Endodermal cell (in vitro differentiated cells): ENCODE measurements around the gene SELENOF. TPM values are rescaled to one million over a fixed set of nuclear protein-coding genes. Genes with fewer than 3 reads are reported as not detected.

ENCODE experiments used
- DNase-seq: peaks from one replicate; pipeline ENCODE4 v3.0.0-alpha.2; 2017
- H3K27ac ChIP-seq: 2 replicates; pipeline ENCODE4 v1.5.1; 2013; ENCODE audit warnings: mild to moderate bottlenecking, low read depth, low read length, moderate library complexity
- H3K27me3 ChIP-seq: 2 replicates; pipeline ENCODE4 v1.6.1; 2013; ENCODE audit warnings: mild to moderate bottlenecking, low read length, moderate library complexity; ENCODE audit not compliant: insufficient read depth, control insufficient read depth, poor library complexity, severe bottlenecking
- H3K36me3 ChIP-seq: 2 replicates; pipeline ENCODE4 v1.7.0; 2013; ENCODE audit warnings: mild to moderate bottlenecking, low read length, moderate library complexity; ENCODE audit not compliant: control insufficient read depth, insufficient read depth
- H3K4me1 ChIP-seq: one replicate; pipeline ENCODE4 v1.7.0; 2013; ENCODE audit warnings: low read length; ENCODE audit not compliant: control insufficient read depth, insufficient read depth
- H3K4me3 ChIP-seq: 2 replicates; pipeline ENCODE4 v1.5.1; 2013; ENCODE audit warnings: mild to moderate bottlenecking, low read length, moderate library complexity
- H3K9ac ChIP-seq: 2 replicates; pipeline ENCODE4 v1.6.1; 2013; ENCODE audit warnings: mild to moderate bottlenecking, low read length, moderate library complexity; ENCODE audit not compliant: poor library complexity, severe bottlenecking; ENCODE audit errors: extremely low read depth
- H3K9me3 ChIP-seq: 2 replicates; pipeline ENCODE4 v1.6.1; 2013; ENCODE audit warnings: mild to moderate bottlenecking, low read length, moderate library complexity; ENCODE audit not compliant: control insufficient read depth
- H3K27ac Mint-ChIP-seq: 2 replicates; pipeline ENCODE4 v1.8.0; 2020; ENCODE audit warnings: mixed read lengths
- H3K27me3 Mint-ChIP-seq: 2 replicates; pipeline ENCODE4 v1.8.0; 2021; ENCODE audit warnings: mild to moderate bottlenecking, mixed read lengths; ENCODE audit not compliant: insufficient read depth
- H3K36me3 Mint-ChIP-seq: 2 replicates; pipeline ENCODE4 v1.8.0; 2020; ENCODE audit warnings: low read depth, mixed read lengths
- H3K4me1 Mint-ChIP-seq: 2 replicates; pipeline ENCODE4 v1.8.0; 2020; ENCODE audit warnings: mixed read lengths
- H3K4me3 Mint-ChIP-seq: 2 replicates; pipeline ENCODE4 v1.8.0; 2020; ENCODE audit warnings: mild to moderate bottlenecking, moderate library complexity, mixed read lengths
- H3K9me3 Mint-ChIP-seq: 2 replicates; pipeline ENCODE4 v1.8.0; 2020; ENCODE audit warnings: mild to moderate bottlenecking, mixed read lengths
- CTCF ChIP-seq: fragments of 200-600 bp; sonication (generic); conservative IDR thresholded peaks from 2 replicates; pipeline ENCODE4 v1.5.0; 2021; ENCODE audit warnings: antibody characterized with exemption, mild to moderate bottlenecking
- WGBS, 2 experiments: methylation state at CpG; one replicate each; pipeline versions ENCODE4 v1.1.5 to v1.1.7; 2013; ENCODE audit warnings: missing lambda C conversion rate in 2 of 2, mixed read lengths in 1 of 2; ENCODE audit not compliant: insufficient coverage in 1 of 2, insufficient read length in 1 of 2; 5-methylcytosine and 5-hydroxymethylcytosine counted together
- total RNA-seq, 2 donors: library from RNA; stranded (reverse); fragmentation: NEBNext Ultra II Directional in 1 of 2; extraction: Animal tissue kit (Norgen Biotek cat#: 25700) in 1 of 2; gene quantifications; 2 replicates in 1 of 2; 3 replicates in 1 of 2; pipeline ENCODE4 v1.2.1, GENCODE V29; 2021

SELENOF gene
- total RNA-seq, 2 donors from 2014 or later, result 140 to 166 TPM

- no peak for DNase-seq
- no peaks in the 10 kb centered on the region for H3K9me3 Mint-ChIP-seq
- no peaks in the 10 kb centered on the region for H3K36me3 Mint-ChIP-seq
- H3K4me3 Mint-ChIP-seq, result no peak overlapping the region
- Histone ChIP-seq H3K4me3 (peak overlapping the region; percentile 7), H3K9me3 (no peaks in the 10 kb centered on the region), H3K4me1 (no peaks in the 10 kb centered on the region), H3K27ac (no peak overlapping the region), H3K27me3 (no peaks in the 10 kb centered on the region), H3K36me3 (no peaks in the 10 kb centered on the region), H3K9ac (no peak overlapping the region)
- TF ChIP-seq CTCF, result no peak
- no peaks in the 10 kb centered on the region for H3K27me3 Mint-ChIP-seq
- H3K27ac Mint-ChIP-seq, result peak overlapping the region; percentile 59
- H3K4me1 Mint-ChIP-seq, result peaks cover 35% of the 10 kb centered on the region
Measured at GRCh38 chr1:86942743-86943142, 28.8 kb upstream of the SELENOF start.

GRCh38 chr1:86942042-86942441 lies 28.1 kb upstream of the SELENOF start:
- no peaks in the 10 kb centered on the region for H3K36me3 Mint-ChIP-seq
- TF ChIP-seq CTCF, result no peak
- 86% methylated on average over 1 of the region's 1 CpG; no CpG with 5 or more reads in 1 of the 2 experiments for WGBS, 2 experiments
- no peaks in the 10 kb centered on the region for H3K9me3 Mint-ChIP-seq
- no peak overlapping the region for H3K27ac Mint-ChIP-seq
- no peak for DNase-seq
- H3K27me3 ChIP-seq, result no peaks in the 10 kb centered on the region
- no peaks in the 10 kb centered on the region for H3K27me3 Mint-ChIP-seq
- H3K36me3 ChIP-seq, result no peaks in the 10 kb centered on the region
- H3K4me3 Mint-ChIP-seq, result peak overlapping the region; percentile 29
- H3K4me1 Mint-ChIP-seq, result peaks cover 35% of the 10 kb centered on the region
- no peak overlapping the region for H3K4me3 ChIP-seq
- H3K9me3 ChIP-seq, result no peaks in the 10 kb centered on the region
- H3K4me1 ChIP-seq, result no peaks in the 10 kb centered on the region
- H3K9ac ChIP-seq, result no peak overlapping the region
- H3K27ac ChIP-seq, result no peak overlapping the region

- no peak for DNase-seq
- H3K36me3 ChIP-seq, result no peaks in the 10 kb centered on the region
- Mint-ChIP-seq H3K27me3 (no peaks in the 10 kb centered on the region), H3K27ac (no peak overlapping the region), H3K4me1 (peaks cover 32% of the 10 kb centered on the region), H3K4me3 (no peak overlapping the region), H3K36me3 (no peaks in the 10 kb centered on the region), H3K9me3 (no peaks in the 10 kb centered on the region)
- no peaks in the 10 kb centered on the region for H3K27me3 ChIP-seq
- H3K4me3 ChIP-seq, result no peak overlapping the region
- no peak overlapping the region for H3K27ac ChIP-seq
- 88 to 93% methylated on average over 1 to 2 of the region's 2 CpGs for WGBS, 2 experiments
- H3K9me3 ChIP-seq, result no peaks in the 10 kb centered on the region
- TF ChIP-seq CTCF, result no peak
- no peaks in the 10 kb centered on the region for H3K4me1 ChIP-seq
- H3K9ac ChIP-seq, result no peak overlapping the region
Measured at GRCh38 chr1:86940599-86940998, 26.7 kb upstream of the SELENOF start.
